ENCODE measurements around the gene SPATA20.

The SPATA20 gene

GRCh38 chr17:50581316-50581715 is 34.3 kb downstream of the SPATA20 start:
- DNase-seq = no peak

DNA sequence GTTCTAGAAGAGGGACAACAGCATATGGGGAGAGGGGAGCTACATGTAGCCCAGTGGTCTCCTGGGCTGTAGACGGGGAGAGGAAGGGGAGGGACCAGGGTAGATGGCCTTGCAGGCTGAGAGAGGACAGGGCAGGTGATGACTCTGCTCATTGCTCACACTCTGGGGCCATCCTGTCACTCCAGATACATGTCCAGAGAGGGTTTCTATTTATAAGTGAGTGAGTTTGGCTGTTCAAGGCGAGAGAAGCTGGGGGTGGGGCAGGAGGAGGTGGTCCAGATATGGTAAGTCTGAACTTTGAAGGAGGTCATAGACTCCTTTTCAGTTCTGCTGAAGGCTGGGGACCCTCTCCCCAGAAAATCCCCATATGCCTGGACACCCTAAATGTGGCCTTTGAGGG is 35.8 kb downstream of the SPATA20 start:
- DNase-seq = no peak

GRCh38 chr17:50583641-50584040 is 36.7 kb downstream of the SPATA20 start:
- no peak for DNase-seq

DNA sequence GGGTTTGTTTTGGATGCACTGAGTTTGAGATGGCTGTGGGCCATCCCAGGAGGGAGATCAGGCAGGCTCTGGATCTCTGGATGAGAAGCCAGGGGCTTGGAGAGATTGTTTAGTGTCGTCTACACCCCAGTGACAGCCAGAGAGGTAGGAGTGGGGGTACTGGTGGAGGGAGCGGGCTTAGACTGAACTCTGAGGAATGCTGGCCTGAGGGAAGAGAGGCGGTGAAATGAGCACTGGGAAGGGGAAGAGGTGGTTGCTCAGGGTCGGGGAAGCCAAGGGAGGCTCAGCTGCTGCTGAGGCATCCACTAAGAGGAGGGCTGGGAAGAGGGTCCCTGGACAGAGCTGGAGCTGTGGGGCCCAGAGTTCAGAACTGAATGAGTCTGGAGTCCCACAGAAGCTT is 37.1 kb downstream of the SPATA20 start:
- no peak for DNase-seq

DNA sequence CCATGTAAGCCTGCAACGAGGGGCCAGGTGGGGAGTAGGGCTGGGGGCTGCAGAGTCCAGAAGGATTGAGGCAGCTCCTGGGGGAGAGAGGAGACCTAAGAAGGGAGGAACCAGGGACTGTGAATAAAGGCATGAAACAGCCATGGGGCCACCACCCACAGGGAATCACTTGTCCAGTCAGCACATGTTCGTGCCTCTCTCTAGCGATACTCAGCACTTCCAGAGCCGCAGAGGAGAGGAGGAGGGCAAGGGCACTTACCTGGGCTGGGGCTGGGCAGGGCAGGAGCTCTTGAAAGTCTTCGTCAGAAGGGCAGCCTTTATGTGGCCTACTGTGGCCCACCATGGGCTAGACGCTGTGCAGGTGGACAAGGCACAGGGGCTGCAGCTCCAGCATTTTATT is 37.8 kb downstream of the SPATA20 start:
- no peak for DNase-seq

DNA sequence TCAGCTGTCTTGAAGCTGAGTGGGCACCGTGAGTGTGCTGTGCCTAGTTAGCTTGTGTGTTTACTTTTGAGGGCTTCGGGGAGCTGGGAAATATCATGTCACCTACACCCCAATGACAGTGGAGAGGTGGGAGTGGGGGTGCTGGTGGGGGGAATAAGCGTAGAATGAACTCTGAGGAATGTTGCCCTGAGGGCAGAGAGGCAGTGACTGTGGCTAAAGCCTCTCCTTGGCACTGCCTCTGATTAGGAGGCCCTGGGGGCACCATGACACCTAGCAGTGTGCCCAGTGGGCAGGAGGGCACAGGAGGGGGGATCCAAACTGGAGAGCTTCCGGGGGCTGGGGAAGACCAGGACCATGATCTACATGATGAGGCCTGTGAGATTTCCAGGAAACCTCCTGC is 38.4 kb downstream of the SPATA20 start:
- no peak for DNase-seq

- no peak for DNase-seq
Observed at GRCh38 chr17:50585891-50586290, 38.9 kb downstream of the SPATA20 start.

DNA sequence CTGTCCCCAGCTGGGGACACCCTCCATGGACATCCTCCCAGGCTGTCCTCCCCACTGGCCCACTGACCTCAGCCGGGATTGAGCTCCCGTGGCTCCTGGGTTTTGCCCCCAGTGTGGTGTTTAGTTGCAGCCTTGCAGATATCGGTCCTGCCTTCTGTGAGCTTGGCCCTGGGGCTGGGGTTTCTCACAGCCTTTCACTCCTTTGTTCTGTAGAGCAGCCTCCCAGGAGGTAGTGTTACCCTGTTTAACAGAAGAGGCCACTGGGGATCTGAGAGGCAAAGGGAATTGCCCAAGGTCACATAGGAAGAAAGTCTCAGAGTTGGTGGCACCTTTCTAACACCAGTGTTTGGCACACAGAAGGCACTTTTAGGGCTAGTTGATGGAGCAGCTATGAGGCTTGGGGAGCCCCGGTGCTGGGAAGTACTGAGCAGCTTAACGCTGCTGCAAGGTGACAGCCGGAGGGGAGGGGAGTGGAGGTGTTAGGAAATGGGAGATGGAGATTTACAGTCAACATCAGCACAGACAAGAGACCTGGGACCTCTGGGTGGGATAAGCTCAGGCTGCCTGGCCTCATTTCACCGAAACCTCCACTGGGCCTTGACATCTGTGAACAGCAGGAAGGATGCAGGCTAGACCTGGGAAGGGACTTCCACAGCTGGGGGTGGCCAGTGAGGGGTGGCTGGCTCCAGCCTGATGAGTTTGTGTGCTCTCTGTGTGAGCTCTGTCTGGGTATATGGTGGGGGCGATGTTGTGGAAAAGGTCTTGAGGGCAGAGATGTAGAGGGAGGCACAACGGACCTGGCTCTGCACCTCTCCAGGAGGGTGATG is 39.7 kb downstream of the SPATA20 start:
- DNase-seq = no peak

- no peak for DNase-seq
Observed at GRCh38 chr17:50587571-50587970, 40.6 kb downstream of the SPATA20 start.

DNA sequence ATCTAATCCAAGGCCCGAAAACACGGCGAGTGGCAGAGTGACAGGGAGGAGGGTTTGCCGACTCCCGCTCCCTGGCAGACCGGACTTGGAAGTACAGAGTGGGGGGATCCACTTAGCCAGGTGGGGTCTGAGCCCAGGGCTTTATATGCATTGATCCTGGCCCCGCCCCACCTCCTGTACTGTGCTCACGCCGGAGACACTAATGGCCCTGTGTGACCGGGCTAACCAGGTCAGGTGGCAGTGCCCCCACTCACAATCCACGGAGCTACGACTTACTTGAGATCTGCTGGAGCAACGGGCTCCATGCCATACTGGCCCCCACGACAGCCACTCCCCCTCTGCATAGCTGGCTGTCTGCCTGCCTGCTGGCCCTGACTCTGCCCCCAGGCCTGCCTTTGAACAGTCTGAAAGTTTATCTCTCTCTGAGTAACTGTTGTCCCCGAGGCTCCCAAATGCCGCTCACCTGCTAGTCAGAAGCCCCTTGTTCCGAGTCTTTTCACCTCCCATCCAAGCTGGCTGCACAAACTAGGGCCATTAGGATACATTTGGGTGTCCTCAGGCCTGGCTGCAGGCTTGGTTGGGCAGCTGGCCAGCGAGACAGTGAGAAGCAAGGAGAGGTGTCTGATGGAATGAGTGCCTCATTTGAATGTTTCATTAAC is 41.5 kb downstream of the SPATA20 start:
- DNase-seq = no peak

GRCh38 chr17:50589095-50589705 is 42.2 kb downstream of the SPATA20 start:
- no peak for DNase-seq

DNA sequence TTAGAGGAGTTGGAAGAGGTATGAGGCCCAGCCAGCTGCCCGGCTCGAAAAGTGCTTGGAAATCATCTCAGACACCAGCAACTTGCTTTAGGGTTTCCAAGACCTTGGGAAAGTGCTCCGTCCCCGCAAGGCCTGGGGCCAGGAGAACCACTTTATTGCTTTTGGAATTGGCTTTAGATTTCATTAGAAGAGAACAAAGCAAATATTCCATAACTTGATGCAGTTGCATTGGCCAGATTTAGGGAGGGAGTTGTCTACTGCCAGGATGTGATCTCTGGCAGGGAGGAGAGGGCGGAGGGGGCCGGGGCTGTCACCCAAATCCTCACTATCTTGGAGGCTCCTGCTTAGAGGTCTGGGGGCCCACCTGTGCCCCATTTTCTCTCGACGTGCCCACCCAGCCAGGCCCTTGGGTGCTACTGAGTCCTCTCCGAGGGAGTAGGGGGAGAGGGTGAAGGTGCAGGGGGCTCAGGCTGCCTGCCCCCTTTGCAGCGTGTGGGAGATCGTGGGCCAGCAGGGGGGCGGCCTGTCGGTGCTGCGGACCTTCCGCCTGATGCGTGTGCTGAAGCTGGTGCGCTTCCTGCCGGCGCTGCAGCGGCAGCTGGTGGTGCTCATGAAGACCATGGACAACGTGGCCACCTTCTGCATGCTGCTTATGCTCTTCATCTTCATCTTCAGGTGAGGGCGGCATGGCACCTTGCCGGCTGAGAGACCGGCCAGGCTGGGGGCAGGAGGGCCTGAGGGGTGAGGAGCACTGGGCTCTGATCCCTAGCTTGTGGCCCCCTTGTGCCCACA is 44.2 kb downstream of the SPATA20 start:
- no peak for DNase-seq

DNA sequence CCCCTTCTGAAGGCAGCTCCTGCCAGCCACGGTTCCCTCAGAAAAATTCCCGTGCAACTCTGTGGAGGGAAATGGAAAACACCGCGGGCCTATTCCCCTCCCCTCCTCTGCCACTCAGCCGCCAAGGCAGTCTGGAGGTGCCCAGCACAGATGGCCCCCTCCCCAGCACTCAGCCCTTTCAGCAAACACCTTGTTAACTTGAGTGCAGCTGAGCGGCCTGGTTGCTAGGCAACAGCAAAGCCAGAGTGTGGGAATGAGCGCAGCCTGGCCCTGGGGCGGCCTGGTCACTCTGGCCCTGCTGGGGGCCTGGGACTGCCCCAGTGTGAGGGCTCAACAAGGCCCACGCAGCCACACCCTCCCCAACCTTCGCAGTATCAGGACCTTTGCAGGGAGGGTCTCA is 46.3 kb downstream of the SPATA20 start:
- DNase-seq = peak; percentile 83

DNA sequence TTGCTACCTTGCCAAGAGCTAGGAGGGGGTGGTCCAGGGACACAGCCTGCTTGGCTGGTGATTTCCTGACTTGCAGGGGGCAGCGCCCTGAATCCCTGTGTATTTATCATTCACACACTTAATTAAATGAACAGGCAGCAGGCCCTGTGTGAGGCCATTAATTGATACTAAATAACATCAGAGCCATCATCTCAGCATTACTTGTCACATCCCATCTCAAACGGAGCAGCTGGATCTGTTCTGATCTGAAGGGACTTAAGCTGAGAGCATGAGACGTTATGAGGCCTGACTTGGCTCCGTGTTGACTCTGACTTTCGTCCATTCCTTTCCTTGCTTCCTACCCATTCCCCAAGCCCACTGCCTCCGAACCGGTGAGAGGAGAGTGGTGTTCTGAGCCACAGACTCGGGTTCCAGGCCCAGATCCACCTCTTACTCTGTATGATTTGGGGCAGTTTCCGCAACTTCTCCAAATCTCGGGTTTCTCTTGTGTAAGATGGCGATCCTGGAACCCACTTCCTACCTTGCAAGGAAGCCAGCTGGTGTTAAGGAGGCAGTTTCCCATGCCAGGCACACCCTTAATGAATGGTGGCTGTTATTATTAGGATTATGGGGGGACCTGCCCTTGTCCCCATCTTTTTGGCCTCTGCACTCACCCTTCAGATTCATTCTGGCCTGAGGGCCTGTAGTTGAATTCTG is 47.3 kb downstream of the SPATA20 start:
- DNase-seq = no peak

- DNase-seq = no peak
Observed at GRCh38 chr17:50594892-50595291, 47.9 kb downstream of the SPATA20 start.

- no peak for DNase-seq
Observed at GRCh38 chr17:50596191-50597037, 49.4 kb downstream of the SPATA20 start.

- DNase-seq = peak; percentile 73
Observed at GRCh38 chr17:50598487-50598886, 51.5 kb downstream of the SPATA20 start.

- DNase-seq = no peak
Observed at GRCh38 chr17:50599606-50600005, 52.6 kb downstream of the SPATA20 start.

GRCh38 chr17:50601823-50602375 is 54.9 kb downstream of the SPATA20 start:
- no peak for DNase-seq

DNA sequence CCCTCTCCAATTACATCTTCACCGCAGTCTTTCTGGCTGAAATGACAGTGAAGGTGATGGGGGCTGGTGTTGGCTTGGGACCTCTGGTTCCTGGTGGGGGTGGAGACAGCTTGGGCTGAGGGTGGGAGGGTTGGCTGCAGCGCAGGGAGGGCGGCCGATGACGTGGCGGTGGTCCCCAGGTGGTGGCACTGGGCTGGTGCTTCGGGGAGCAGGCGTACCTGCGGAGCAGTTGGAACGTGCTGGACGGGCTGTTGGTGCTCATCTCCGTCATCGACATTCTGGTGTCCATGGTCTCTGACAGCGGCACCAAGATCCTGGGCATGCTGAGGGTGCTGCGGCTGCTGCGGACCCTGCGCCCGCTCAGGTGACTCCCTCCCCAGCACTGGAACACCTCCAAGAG is 55.9 kb downstream of the SPATA20 start:
- DNase-seq = no peak

DNA sequence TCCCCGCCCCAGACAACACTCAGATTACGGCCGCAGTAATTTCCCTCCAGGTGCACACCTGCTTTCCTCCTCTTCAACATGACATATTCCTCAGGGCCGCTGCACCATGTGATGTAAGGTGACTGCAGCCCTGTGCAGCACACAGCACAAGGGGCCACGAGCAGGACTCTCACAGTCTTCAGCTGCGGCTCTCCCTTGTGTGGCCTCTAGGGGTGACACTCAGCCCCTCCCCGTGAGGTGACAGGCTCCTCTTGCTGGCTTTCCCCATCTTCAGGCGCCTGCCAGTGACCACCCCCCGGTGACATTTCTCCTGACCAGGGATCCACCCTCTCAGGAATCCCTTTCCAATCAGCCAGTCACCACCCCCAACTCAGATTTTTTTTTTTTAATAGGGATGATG is 56.4 kb downstream of the SPATA20 start:
- peak; percentile 47 for DNase-seq
